Suppressor macrophage (primary cell): Measurements from ENCODE around the gene AKR1C1.
"Not testable (repeated sequence)": the region's sequence is repeated elsewhere in the genome, so short reads cannot be mapped to it uniquely, and the experiment has no call there.

ENCODE experiments used
- DNase-seq, 4 experiments: peaks; one replicate each; pipeline ENCODE4 v3.0.0-alpha.2; 2020 to 2022
- total RNA-seq, 17 experiments: gene quantifications; one replicate each; lab custom pipeline; 2026; ENCODE audit warnings: mixed read lengths in 6 of 17, inconsistent platforms in 3 of 17; lab: John Stamatoyannopoulos, UW

The AKR1C1 gene
- 0.35 to 32.4 (median 10.7) reads per million in 17 experiments for total RNA-seq

GRCh38 chr10:4962876-4963814, at the start of gene AKR1C1:
Gene AKR1C1, plus strand, starts transcription at chr10:4963415. Its CDS starts 30 bp downstream, at chr10:4963445.
- DNase-seq, result peak in 3 of 4 experiments; percentile 13 to 57 (median 21)

GRCh38 chr10:4914213-4914850, 48.9 kb upstream of the AKR1C1 start:
- no peak for DNase-seq

GRCh38 chr10:4916086-4916716, 47.0 kb upstream of the AKR1C1 start:
- DNase-seq, result no peak

GRCh38 chr10:4918236-4918635, 45.0 kb upstream of the AKR1C1 start:
- no peak for DNase-seq

- DNase-seq, result not testable (repeated sequence)
Measured at GRCh38 chr10:4924482-4924881, 38.7 kb upstream of the AKR1C1 start.

GRCh38 chr10:4926400-4926799, 36.8 kb upstream of the AKR1C1 start:
- no peak for DNase-seq

- DNase-seq, result peak; percentile 2 to 49 (median 23)
Measured at GRCh38 chr10:4931587-4931986, 31.6 kb upstream of the AKR1C1 start.

GRCh38 chr10:4934391-4934987, 28.7 kb upstream of the AKR1C1 start:
- no peak for DNase-seq

GRCh38 chr10:4937346-4937745, 25.9 kb upstream of the AKR1C1 start:
- DNase-seq, result no peak

GRCh38 chr10:4939224-4940072, 23.8 kb upstream of the AKR1C1 start:
- DNase-seq, result no peak

- DNase-seq, result not testable (repeated sequence)
Measured at GRCh38 chr10:4940073-4940428, 23.2 kb upstream of the AKR1C1 start.

- DNase-seq, result not testable (repeated sequence)
Measured at GRCh38 chr10:4940909-4941308, 22.3 kb upstream of the AKR1C1 start.

GRCh38 chr10:4941540-4942330, 21.5 kb upstream of the AKR1C1 start:
- DNase-seq, result no peak

- DNase-seq, result not testable (repeated sequence)
Measured at GRCh38 chr10:4942931-4943330, 20.3 kb upstream of the AKR1C1 start.

GRCh38 chr10:4943416-4943815, 19.8 kb upstream of the AKR1C1 start:
- DNase-seq, result not testable (repeated sequence)

GRCh38 chr10:4943821-4944220, 19.4 kb upstream of the AKR1C1 start:
- no peak for DNase-seq

- DNase-seq, result no peak
Measured at GRCh38 chr10:4944841-4945240, 18.4 kb upstream of the AKR1C1 start.

- DNase-seq, result no peak
Measured at GRCh38 chr10:4945766-4946717, 17.2 kb upstream of the AKR1C1 start.

- no peak for DNase-seq
Measured at GRCh38 chr10:4947039-4947634, 16.1 kb upstream of the AKR1C1 start.
